Measurements from ENCODE around the gene KCTD4. TPM values are rescaled to one million over a fixed set of nuclear protein-coding genes. Genes with fewer than 3 reads are reported as not detected.
"Not testable (repeated sequence)": the region's sequence is repeated elsewhere in the genome, so short reads cannot be mapped to it uniquely, and the experiment has no call there.

Gene KCTD4
- total RNA-seq, 1 donor from 2014 or later, result not detected

DNA sequence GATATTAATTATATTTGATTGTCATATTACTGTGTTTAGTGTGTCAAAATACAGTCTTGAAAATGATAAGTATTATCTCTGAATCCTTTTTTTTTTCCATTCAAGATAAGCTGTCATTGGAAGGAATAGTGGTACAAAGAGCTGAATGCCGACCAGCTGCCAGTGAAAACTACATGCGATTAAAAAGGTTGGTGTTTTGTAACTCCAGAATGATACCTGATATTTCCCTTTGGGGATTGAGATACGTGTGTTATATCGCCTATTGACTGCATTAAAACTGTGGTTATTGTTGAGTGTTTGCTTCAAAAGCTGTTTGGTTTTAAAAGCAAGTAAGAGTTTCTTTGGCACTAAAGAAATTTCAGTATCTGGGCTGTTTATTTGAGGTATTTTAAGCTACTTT is 6.5 kb upstream of the KCTD4 start:
- H3K27ac Mint-ChIP-seq, result no peak overlapping the region
- peaks cover 28% of the 10 kb centered on the region for H3K36me3 Mint-ChIP-seq (ENCODE audit: low read depth)
- no peak for DNase-seq (ENCODE audit: low spot score)
- H3K9me3 Mint-ChIP-seq, result no peaks in the 10 kb centered on the region
- H3K4me1 Mint-ChIP-seq (ENCODE audit: low read depth), result peaks cover 13% of the 10 kb centered on the region
- intact Hi-C loops (cut with micrococcal nuclease), result loop anchor here (5.0 to 10.0 kb wide), 2 partner anchors 83 to 160 kb away; partner anchors contain the start of gene GTF2F2
- no peaks in the 10 kb centered on the region for H3K27me3 Mint-ChIP-seq (ENCODE audit: low read depth)
- H3K4me3 Mint-ChIP-seq (ENCODE audit: low read depth), result no peak overlapping the region

- Mint-ChIP-seq H3K9me3 (no peaks in the 10 kb centered on the region), H3K4me1 (ENCODE audit: low read depth) (peaks cover 13% of the 10 kb centered on the region), H3K36me3 (ENCODE audit: low read depth) (peaks cover 31% of the 10 kb centered on the region), H3K27ac (no peak overlapping the region), H3K4me3 (ENCODE audit: low read depth) (no peak overlapping the region), H3K27me3 (ENCODE audit: low read depth) (no peaks in the 10 kb centered on the region)
- no peak for DNase-seq (ENCODE audit: low spot score)
- intact Hi-C loops (cut with micrococcal nuclease), result loop anchor here (5.0 to 10.0 kb wide), 2 partner anchors 82 to 159 kb away; partner anchors contain the start of gene GTF2F2
These were observed 5.5 kb upstream of the KCTD4 start for GRCh38 chr13:45206340-45206739.

- Mint-ChIP-seq H3K4me1 (ENCODE audit: low read depth) (peaks cover 13% of the 10 kb centered on the region), H3K36me3 (ENCODE audit: low read depth) (peaks cover 23% of the 10 kb centered on the region), H3K9me3 (no peaks in the 10 kb centered on the region), H3K4me3 (ENCODE audit: low read depth) (no peak overlapping the region), H3K27ac (no peak overlapping the region), H3K27me3 (ENCODE audit: low read depth) (no peaks in the 10 kb centered on the region)
- intact Hi-C loops (cut with micrococcal nuclease), result loop anchor here (5.0 to 10.0 kb wide), 2 partner anchors 80 to 158 kb away; partner anchors contain the start of gene GTF2F2
- no peak for DNase-seq (ENCODE audit: low spot score)
These were observed 4.3 kb upstream of the KCTD4 start for GRCh38 chr13:45205124-45205523.

GRCh38 chr13:45199711-45200110 is 1.1 kb downstream of the KCTD4 start:
- H3K4me3 Mint-ChIP-seq (ENCODE audit: low read depth), result no peak overlapping the region
- H3K36me3 Mint-ChIP-seq (ENCODE audit: low read depth), result peaks cover 5% of the 10 kb centered on the region
- H3K9me3 Mint-ChIP-seq, result no peaks in the 10 kb centered on the region
- intact Hi-C loops (cut with micrococcal nuclease), result loop anchor here (10.0 kb wide), 1 partner anchor 75 kb away; the partner anchor contains the start of gene GTF2F2
- no peaks in the 10 kb centered on the region for H3K27me3 Mint-ChIP-seq (ENCODE audit: low read depth)
- no peak overlapping the region for H3K27ac Mint-ChIP-seq
- DNase-seq (ENCODE audit: low spot score), result no peak
- H3K4me1 Mint-ChIP-seq (ENCODE audit: low read depth), result peaks cover 5% of the 10 kb centered on the region

DNA sequence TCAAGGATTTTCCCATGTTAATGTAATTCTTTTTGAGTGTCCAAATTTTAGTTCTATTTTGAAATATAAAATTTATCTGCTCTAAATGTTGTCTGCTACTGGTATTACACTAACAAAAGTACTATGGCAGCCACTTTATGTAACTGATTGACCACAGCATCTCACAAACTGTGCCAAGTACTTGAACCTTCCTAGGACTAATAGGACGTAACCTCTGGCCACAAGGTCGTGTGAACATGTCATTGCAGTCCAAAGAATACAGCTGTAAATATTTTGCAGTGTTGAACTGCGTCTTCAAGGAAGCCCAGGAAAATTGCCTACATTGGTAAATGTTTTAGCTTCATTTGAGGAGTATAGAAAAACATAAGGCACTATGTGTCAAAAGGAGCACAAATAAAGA is 1.9 kb downstream of the KCTD4 start:
- Mint-ChIP-seq H3K27ac (no peak overlapping the region), H3K36me3 (ENCODE audit: low read depth) (peaks cover 5% of the 10 kb centered on the region), H3K4me1 (ENCODE audit: low read depth) (peaks cover 7% of the 10 kb centered on the region), H3K4me3 (ENCODE audit: low read depth) (no peak overlapping the region), H3K27me3 (ENCODE audit: low read depth) (no peaks in the 10 kb centered on the region), H3K9me3 (no peaks in the 10 kb centered on the region)
- intact Hi-C loops (cut with micrococcal nuclease), result no loop called here
- no peak for DNase-seq (ENCODE audit: low spot score)

- H3K27ac Mint-ChIP-seq, result no peak overlapping the region
- no peak overlapping the region for H3K4me3 Mint-ChIP-seq (ENCODE audit: low read depth)
- intact Hi-C loops (cut with micrococcal nuclease), result no loop called here
- H3K36me3 Mint-ChIP-seq (ENCODE audit: low read depth), result peaks cover 5% of the 10 kb centered on the region
- no peaks in the 10 kb centered on the region for H3K9me3 Mint-ChIP-seq
- H3K27me3 Mint-ChIP-seq (ENCODE audit: low read depth), result no peaks in the 10 kb centered on the region
- DNase-seq (ENCODE audit: low spot score), result no peak
- H3K4me1 Mint-ChIP-seq (ENCODE audit: low read depth), result peaks cover 7% of the 10 kb centered on the region
These were observed 2.8 kb downstream of the KCTD4 start for GRCh38 chr13:45198041-45198440.

DNA sequence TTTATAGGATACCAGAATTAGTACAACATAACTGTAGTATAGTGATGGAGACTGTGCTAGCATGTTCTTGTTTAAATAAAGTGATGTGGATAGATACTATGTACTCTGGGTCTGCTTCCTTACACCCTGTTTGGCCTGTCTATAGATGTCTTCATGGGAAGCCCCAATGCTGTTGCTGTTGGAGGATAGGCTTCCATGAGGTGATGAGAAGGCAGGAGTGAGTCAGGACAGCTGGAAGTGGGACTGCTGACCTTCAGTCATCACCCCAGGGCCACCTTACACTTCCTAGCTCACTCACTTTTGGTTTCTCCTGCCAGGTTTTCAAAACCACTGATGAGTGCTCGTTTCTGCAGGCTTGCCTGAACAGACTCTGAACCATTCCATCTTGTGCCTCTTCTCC is 4.2 kb downstream of the KCTD4 start:
- no peak overlapping the region for H3K4me3 Mint-ChIP-seq (ENCODE audit: low read depth)
- no peaks in the 10 kb centered on the region for H3K9me3 Mint-ChIP-seq
- H3K27me3 Mint-ChIP-seq (ENCODE audit: low read depth), result no peaks in the 10 kb centered on the region
- H3K27ac Mint-ChIP-seq, result no peak overlapping the region
- no peaks in the 10 kb centered on the region for H3K36me3 Mint-ChIP-seq (ENCODE audit: low read depth)
- peaks cover 7% of the 10 kb centered on the region for H3K4me1 Mint-ChIP-seq (ENCODE audit: low read depth)
- DNase-seq (ENCODE audit: low spot score), result no peak
- intact Hi-C loops (cut with micrococcal nuclease), result no loop called here

DNA sequence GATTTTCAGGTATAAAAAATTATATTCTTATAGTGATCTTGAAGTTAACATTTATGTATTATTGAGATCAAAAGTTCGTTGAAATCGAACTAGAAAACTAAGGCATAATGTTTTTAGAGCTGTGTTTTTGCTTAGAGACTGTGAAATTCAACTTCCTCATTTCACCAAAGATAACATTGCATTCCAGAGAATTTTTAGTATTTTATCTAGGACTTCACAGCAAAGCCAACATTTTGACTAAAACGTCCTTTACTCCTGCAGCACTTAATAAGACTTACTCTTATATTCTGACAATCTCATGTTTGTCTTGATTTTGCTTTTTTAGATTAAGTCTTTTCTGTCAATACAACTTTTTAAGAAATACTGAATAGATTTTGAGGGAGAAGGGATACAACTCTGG is 4.7 kb downstream of the KCTD4 start:
- Mint-ChIP-seq H3K4me1 (ENCODE audit: low read depth) (peaks cover 7% of the 10 kb centered on the region), H3K27me3 (ENCODE audit: low read depth) (no peaks in the 10 kb centered on the region), H3K9me3 (no peaks in the 10 kb centered on the region), H3K36me3 (ENCODE audit: low read depth) (no peaks in the 10 kb centered on the region), H3K4me3 (ENCODE audit: low read depth) (no peak overlapping the region), H3K27ac (no peak overlapping the region)
- intact Hi-C loops (cut with micrococcal nuclease), result no loop called here
- DNase-seq (ENCODE audit: low spot score), result no peak

DNA sequence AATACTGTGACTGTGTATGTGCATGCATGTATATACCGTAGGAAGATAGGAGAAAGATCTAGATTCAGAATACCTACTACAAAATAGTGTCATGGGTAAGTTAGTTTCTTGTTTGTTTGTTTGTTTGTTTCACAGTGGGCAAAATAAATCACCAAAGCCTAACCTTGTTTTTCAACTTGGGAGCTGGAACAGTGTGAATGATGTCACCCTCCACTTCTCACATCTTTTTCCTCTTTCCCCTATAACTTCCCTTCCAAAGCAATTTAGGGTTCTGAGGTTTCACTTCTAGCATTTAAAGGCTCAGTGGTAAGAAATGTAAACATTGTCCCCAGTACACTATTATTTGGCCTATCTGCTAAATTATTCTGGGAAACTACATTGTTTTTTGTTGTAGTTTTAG is 5.4 kb downstream of the KCTD4 start:
- Mint-ChIP-seq H3K9me3 (no peaks in the 10 kb centered on the region), H3K36me3 (ENCODE audit: low read depth) (no peaks in the 10 kb centered on the region), H3K4me1 (ENCODE audit: low read depth) (peaks cover 7% of the 10 kb centered on the region), H3K4me3 (ENCODE audit: low read depth) (no peak overlapping the region), H3K27me3 (ENCODE audit: low read depth) (no peaks in the 10 kb centered on the region), H3K27ac (no peak overlapping the region)
- intact Hi-C loops (cut with micrococcal nuclease), result no loop called here
- DNase-seq (ENCODE audit: low spot score), result no peak

DNA sequence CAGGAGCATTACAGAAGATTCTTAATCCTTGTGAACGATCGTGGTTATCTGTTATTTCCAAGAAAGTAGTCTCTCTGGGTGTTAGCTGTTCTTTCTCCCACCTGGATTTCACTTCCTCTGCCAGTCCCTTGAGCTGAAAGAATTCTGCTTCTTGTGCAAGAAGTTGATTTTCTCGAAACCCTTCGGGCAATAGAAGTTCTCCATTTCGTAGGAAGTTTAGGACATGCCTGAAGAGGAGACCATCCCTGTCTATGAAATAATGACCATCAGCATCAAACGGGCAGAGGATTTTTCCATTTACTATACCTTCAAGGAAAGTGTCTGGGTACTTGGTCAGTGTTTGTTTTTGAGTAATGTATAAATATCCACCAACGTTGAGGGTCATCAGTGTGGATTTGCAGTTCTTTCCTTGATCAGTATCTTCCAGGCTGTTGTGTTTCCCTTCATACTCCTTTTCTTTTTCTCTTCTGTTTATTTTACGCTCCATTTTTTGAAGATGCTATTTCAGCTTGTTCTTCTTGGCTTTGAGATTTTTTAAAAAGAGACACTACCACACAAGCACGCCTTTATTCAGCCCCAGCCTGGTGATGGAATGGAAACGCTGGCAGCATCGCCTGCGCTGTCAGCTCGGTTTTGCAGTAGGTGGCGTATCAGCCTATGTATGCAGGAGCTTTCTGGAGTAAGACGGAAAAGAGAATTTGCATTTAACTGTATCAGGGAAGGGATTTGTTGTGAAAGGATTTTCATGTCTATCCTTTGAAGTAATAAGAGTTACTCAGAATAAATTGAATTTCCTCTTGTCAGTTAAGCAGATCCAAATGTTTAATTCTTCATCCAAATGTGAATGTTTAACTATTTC is 6.5 kb downstream of the KCTD4 start:
- no peak overlapping the region for H3K4me3 Mint-ChIP-seq (ENCODE audit: low read depth)
- intact Hi-C loops (cut with micrococcal nuclease), result no loop called here

DNA sequence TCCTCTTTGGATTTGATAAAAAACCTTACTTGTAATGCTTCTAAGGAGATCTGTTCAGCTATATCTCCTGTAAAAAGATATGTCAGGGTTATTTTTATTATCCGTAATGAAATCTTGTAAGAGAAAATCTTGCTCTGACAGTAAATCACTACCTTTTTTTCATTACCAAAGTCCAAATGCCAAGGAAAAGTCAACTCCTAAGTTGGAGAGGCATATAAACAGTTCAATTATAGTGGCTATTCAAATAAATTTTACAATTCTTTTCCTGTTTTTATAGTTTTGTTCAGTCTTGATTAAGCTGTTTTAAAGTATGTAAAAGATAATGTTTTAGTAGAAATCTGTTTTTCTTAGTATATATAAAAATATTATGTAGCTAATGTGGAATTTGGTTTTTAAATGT is 9.0 kb downstream of the KCTD4 start:
- Mint-ChIP-seq H3K36me3 (ENCODE audit: low read depth) (peaks cover 10% of the 10 kb centered on the region), H3K4me3 (ENCODE audit: low read depth) (no peak overlapping the region), H3K9me3 (no peaks in the 10 kb centered on the region), H3K27me3 (ENCODE audit: low read depth) (no peaks in the 10 kb centered on the region), H3K4me1 (ENCODE audit: low read depth) (peaks cover 7% of the 10 kb centered on the region), H3K27ac (no peak overlapping the region)
- intact Hi-C loops (cut with micrococcal nuclease), result no loop called here
- no peak for DNase-seq (ENCODE audit: low spot score)

More for the DNA sequence above, 6.5 kb downstream of the KCTD4 start:
- Mint-ChIP-seq H3K9me3 (no peaks in the 10 kb centered on the region), H3K4me1 (ENCODE audit: low read depth) (peaks cover 7% of the 10 kb centered on the region), H3K27ac (no peak overlapping the region), H3K27me3 (ENCODE audit: low read depth) (no peaks in the 10 kb centered on the region), H3K36me3 (ENCODE audit: low read depth) (peaks cover 3% of the 10 kb centered on the region)
- DNase-seq (ENCODE audit: low spot score), result no peak

GRCh38 chr13:45189511-45189910 is 11.3 kb downstream of the KCTD4 start:
- peaks cover 10% of the 10 kb centered on the region for H3K36me3 Mint-ChIP-seq (ENCODE audit: low read depth)
- DNase-seq (ENCODE audit: low spot score); H3K27me3 Mint-ChIP-seq (ENCODE audit: low read depth); H3K4me1 Mint-ChIP-seq (ENCODE audit: low read depth); H3K27ac Mint-ChIP-seq; H3K9me3 Mint-ChIP-seq; H3K4me3 Mint-ChIP-seq (ENCODE audit: low read depth); intact Hi-C loops (cut with micrococcal nuclease): not testable (repeated sequence)

- intact Hi-C loops (cut with micrococcal nuclease); H3K27ac Mint-ChIP-seq; H3K27me3 Mint-ChIP-seq (ENCODE audit: low read depth); H3K4me3 Mint-ChIP-seq (ENCODE audit: low read depth); DNase-seq (ENCODE audit: low spot score); H3K4me1 Mint-ChIP-seq (ENCODE audit: low read depth); H3K9me3 Mint-ChIP-seq: not testable (repeated sequence)
- H3K36me3 Mint-ChIP-seq (ENCODE audit: low read depth), result peaks cover 10% of the 10 kb centered on the region
These were observed 11.8 kb downstream of the KCTD4 start for GRCh38 chr13:45189077-45189476.
